ENCODE results near the gene PTPN4.
"Not testable (repeated sequence)": the region's sequence is repeated elsewhere in the genome, so short reads cannot be mapped to it uniquely, and the experiment has no call there.

The PTPN4 gene

DNA sequence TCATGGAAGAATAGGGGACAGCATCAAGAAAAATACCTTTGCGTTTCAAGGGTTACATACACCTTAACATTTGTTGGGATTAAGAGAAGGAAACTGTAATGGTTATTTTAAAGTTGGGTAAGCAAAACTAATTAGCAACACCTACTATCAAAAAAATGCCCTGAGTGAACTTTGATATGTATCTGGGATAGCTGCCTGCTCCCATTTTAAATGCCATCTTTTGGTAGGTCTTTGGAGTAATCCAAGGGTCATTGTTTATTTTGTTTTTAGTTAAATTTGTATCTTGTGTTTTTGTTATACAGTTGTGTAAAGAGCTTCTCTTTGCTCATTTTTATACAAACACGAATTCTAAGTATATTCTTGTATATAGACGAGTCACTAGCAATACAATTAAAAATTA is 9.9 kb downstream of the PTPN4 start:
- no peak for DNase-seq

DNA sequence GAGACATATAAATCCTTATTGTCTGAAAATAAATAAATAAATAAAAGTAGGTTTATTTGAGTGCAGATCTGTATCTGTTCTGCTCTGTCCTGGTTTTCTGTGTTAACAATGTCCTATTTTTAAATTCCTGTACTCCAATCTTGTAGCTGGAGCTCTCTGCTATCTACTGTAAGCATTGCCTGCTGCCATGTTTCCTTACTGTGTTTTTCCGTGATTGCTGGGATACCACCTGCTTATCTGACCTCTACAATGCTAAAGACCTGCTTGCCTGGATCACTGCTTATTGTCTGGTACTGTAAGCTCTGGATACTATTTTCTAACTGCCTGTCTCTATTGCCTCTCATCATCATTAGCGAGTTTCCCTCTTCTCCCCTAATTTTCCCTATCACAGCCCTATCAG is 11.6 kb downstream of the PTPN4 start:
- no peak for DNase-seq

DNA sequence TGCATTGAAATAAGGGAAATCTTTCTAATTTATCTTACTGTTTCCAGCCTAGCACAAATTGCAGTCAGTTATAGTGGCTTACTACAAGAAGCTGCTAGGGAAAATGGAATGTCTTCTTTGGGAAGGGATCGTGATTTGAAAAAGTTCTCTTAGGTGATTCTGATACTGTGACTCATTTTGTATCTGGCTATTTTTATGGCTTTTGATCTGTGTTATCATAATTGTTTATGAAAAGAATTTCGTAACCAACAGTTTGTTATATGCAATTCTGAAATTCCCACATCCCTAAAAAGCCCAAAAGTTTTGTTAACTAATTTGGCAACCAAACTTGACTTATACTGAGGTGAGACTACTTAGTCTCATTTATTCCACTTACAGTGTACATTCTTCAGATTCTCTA is 12.4 kb downstream of the PTPN4 start:
- DNase-seq, result no peak

DNA sequence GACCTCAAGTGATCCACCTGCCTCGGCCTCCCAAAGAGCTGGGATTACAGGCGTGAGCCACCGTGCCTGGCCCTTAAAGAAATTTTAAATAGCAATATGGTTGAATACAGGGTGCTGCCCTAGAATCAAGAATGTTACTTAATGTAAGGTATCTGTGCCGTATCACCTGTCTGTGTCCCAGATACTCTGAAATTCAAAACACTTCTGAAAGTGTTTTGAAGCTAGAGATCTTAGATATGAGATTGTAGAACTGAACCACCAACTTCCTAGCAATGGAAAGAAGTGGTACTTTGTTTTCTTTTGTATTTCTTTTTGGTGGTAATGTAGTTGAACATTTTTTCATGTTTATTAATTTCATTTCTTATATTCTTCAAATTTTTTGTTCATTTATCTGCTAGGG is 13.0 kb downstream of the PTPN4 start:
- no peak for DNase-seq

DNA sequence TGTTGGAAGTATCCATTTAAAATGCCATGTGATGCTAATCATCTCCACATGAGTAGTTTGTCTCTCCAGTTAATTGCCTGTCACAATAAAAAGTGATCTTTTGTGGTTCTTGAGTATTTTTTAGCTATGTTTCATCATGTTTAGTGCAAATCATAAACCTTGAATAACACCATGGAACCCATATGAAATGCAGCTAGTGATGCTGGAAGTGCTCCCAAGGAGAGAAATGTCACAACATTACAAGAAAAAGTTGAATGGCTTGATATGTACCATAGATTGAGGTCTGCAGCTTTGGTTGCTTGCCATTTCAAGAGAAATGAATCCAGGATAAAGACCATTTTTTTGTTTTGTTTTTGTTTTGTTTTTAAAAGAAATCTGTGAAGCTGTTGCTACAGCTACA is 14.3 kb downstream of the PTPN4 start:
- no peak for DNase-seq

DNA sequence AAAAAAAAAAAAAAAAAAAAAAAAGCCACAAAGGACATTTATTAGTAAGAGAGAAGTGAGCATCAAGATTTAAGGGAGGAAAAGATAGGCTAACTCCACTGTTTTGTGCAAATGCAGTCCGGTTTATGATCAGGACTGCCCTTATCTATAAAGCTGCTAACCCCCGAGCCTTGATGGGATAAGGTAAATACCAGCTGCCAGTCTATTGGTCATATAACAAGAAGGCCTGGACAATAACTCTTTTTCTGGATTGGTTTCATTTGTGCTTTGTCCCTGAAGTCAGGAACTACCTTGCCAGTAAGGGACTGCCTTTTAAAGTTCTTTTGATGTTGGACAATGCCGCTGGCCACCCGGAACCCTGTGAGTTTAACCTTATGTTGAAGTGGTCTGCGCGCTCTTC is 15.4 kb downstream of the PTPN4 start:
- DNase-seq, result no peak

DNA sequence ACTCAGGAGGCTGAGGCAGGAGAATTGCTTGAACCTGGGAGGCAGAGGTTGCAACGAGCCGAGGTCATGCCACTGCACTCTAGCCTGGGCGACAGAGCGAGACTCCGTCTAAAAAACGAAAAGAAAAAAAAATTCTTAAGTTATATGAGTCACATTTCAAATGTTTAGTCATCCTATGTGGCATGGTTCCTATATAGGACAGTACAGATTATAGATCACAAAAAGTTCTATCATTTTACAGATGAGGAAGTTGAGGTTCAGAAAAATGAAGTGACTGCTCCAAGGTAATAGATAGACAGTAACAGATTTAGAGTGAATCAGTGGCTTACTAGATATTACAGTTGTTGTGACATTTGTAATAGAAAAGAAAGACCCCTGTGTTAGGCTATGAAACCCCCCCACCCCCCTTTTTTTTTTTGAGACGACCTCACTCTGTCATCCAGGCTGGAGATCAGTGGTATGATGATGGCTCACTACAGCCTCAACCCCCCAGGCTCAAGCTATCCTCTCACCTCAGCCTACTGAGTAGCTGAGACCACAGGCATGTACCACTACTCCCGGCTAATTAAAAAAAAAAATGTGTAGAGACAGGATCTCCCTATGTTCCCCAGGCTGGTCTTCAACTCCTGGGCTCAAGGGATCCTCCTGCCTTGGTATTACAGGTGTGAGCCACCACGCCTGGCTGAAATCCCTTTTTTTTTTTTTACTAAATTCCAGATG is 22.7 kb downstream of the PTPN4 start:
- DNase-seq, result no peak

DNA sequence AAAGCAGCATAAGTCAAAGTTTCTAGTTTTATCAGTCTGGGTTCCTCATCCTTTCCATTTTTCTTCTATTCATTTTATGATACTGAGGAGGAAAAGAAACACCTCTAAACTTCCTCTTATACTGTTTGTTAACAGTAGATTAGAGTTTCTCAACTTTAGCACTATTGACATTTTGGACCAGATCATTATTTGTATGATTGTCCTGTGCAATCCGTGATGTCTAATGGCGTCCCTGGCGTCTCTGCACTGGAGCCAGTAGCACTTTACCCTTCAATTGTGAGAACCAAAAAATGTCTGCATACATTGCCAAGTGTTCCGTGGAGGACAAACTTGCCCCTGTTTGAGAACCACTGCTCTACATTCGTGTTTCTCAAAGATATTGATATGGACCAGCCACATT is 25.2 kb downstream of the PTPN4 start:
- no peak for DNase-seq

DNA sequence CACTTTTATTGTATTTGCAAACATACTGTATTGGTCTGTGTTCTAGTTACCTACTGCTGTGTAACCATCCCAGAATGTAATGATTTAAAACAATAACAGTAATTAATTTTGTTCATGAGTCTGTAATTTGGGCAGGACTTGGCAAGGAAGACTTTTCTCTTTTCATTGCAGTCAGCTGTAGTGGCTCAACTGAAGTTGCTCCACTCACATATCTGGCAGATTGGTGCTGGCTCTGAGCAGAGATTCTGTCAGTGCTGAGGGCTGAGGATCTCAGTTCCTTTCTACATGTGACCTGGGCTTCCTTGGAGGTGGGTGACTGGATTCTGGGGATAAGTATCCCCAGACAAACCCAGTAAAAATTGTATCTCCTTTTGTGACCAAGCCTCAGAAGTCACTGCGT is 26.6 kb downstream of the PTPN4 start:
- no peak for DNase-seq

DNA sequence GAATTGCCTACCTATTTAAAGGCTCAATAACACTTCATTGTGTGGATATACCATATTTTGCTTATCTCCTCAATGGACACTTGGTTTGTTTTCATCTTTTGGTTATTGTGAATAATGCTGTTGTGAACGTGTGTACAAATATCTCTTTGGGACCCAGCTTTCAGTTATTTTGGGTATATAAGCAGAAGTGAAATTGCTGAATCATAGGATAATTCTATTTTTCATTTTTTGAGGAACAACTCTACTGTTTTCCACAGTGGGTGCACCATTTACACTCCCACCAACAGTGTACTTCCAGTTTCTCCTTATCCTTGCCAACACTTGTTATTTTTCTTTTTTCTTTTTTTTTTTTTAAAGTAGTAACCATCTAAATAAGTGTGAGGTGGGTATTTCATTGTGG is 29.0 kb downstream of the PTPN4 start:
- DNase-seq, result no peak

DNA sequence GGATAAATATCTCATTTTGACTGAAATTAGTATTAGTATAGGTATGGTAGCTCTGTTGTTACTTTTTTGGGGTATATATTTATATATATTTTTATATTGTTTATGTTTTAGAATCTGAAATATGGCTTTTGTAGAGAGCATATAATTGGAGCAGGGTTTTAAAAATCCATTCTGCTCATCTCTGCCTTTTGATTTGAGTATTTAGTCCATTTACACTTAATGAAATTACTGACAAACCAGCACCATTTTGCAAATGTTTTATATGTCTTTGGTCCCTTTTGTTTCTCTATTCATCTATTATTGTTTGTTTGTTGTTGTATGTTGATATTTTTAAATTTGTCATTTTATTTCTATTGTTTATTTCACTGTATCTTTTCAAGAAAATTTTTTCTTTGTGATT is 30.7 kb downstream of the PTPN4 start:
- DNase-seq, result no peak

DNA sequence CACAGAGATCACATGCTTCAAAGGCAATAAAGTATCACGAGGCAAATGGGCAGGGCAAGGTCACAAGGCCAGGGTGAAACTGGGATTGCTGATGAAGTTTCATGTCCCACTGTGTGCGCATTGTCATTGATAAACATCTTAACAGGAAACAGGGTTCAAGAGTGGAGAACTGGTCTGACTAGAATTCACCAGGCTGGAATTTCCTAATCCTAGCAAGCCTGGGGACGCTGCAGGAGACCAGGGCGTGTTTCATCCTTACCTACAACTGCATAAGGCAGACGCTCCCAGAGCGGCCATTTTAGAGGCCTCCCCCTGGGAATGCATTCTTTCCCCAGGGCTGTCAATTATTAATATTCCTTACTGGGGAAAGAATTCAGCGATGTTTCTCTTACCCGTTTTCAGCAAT is 33.2 kb downstream of the PTPN4 start:
- DNase-seq, result no peak

DNA sequence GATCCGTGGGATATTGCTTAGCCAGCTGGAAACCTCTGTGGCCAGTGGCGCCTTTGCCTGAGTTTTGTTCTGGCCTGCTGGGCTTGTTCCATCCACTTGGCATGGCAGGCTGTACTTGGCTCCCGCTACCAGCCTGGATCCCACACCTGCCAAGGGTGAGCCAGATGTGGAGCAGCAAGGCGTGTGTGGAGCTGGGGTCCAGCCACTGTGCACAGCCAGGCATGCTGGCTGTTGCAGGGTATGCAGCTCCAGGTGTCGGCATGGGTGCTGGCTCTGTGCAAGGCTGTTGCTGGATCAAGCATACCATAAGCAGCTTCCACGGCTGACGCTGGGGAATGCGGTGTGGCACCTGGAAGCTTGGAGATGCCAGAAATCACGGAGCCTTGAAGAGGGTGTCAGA is 34.5 kb downstream of the PTPN4 start:
- no peak for DNase-seq

DNA sequence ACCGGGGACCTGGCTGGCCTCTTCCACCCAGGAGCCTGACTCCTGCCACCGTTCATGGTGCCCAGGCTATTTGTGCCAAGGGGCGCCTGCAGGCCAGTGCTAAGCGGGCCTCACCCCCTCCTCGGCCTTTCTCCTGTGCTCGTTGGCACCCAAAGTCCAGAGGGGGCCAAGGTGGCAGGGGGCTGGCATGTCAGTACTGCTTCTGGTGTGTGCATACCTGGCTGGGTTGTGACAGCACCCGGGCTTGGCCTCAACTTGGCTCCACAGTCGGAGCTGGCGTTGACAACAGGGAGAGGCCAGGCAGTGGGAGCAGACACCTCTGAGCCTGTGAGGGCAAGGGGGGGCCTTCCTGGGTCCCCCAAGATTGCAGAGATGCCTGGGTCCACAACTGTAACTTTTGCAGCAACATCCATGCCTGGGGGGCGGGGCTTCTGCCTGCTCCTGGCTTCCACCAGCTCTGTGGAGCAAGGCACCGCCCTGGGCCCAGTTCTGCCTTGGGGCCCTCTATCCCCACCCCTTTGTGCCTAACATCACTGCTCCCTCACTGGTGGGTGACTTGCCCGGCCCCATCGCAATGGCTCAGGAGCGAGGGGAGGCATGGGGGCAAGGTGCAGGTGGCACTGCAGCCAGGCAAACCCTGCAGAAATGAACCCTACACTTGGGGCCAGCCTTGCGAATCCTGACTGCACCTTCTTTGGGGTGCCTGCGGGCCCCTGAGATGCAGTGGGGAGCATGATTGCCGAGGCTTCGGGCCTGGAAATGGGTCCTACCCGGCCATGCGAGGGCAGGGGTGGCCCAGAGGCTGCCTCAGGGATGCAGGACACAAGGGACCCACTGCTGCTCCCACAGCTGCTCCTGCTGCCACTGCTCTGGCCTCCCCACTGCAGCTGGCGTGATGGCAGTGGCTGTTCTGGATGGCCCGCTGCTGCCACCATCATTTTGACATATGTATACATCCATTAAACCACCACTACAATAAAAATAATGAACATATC is 35.9 kb downstream of the PTPN4 start:
- DNase-seq, result no peak

DNA sequence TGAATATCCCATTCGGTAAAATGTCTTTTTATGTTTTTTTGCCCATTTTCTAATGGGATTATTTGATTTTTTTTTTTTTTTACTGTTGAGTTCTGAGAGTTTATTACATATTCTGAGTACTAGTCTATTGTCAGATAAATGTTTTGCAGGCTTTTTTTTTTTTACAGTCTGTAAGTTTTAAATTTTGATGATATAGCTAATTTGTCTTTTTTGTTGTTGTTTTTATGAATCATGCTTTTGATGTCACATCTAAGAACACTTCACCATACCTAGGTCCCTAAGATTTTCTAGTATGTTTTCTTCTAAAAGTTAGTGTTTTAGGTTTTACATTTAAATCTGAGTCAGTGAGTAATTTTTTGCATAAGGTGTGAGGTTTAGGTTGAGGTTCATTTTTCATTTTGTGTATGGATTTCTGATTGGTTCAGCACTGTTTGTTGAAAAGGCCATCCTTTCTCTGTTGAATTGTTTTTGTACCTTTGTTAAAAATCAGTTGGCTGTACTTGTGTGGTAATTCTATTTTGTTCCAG is 40.7 kb downstream of the PTPN4 start:
- DNase-seq, result no peak

DNA sequence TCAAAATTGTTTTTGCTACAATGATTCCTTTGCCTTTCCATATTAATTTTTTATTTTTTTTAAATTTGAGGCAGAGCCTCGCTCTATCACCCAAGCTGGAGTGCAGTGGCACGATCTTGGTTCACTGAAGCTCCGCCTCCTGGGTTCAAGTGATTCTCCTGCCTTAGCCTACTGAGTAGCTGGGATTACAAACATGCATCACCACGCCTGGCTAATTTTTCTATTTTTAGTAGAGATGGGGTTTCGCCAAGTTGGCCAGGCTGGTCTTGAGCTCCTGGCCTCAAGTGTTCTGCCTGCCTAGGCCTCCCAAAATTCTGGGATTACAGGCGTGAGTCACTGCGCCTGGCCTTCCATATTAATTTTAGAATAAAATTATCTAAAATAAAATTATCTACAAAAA is 41.3 kb downstream of the PTPN4 start:
- DNase-seq, result no peak

DNA sequence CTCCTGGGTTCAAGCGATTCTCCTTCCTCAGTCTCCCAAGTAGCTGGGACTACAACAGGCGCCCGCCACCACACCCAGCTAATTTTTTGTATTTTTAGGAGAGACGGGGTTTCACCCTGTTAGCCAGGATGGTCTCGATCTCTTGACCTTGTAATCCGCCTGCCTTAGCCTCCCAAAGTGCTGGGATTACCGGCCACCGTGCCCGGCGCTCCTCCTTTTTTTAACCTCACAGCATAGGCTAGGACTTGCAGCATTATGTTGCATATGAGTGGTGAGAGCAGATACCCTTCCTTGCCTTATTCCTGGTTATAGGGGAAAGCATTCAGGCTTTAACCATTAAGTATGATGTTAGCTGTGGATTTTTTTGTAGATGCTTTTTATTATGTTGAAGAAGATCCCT is 42.3 kb downstream of the PTPN4 start:
- not testable (repeated sequence) for DNase-seq

DNA sequence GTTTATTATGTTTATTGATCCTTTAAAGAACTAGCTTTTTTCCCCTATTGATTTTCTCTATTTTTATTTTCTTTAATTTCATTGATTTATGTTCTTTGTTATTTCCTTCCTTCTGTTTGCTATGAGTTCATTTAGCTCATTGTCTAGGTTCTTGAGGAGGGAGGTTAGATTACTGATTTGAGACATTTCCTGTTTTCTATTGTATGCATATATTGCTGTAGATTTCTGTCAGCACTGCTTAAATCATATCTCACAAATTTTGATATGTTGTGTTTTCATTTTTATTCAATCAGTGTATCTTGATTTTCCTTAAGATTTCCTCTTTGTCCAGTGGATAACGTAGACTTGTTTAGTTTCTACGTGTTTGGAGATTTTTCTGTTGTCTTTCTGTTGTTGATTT is 43.4 kb downstream of the PTPN4 start:
- DNase-seq, result no peak

DNA sequence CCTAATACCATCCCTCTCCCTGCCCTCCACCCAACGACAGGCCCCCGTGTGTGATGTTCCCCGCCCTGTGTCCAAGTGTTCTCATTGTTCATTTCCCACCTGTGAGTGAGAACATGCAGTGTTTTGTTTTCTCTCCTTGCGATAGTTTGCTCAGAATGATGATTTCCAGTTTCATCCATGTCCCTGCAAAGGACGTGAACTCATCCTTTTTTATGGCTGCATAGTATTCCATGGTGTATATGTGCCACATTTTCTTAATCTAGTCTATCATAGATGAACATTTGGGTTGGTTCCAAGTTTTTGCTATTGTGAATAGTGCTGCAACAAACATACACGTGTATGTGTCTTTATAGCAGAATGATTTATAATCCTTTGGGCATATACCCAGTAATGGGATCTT is 44.7 kb downstream of the PTPN4 start:
- not testable (repeated sequence) for DNase-seq

DNA sequence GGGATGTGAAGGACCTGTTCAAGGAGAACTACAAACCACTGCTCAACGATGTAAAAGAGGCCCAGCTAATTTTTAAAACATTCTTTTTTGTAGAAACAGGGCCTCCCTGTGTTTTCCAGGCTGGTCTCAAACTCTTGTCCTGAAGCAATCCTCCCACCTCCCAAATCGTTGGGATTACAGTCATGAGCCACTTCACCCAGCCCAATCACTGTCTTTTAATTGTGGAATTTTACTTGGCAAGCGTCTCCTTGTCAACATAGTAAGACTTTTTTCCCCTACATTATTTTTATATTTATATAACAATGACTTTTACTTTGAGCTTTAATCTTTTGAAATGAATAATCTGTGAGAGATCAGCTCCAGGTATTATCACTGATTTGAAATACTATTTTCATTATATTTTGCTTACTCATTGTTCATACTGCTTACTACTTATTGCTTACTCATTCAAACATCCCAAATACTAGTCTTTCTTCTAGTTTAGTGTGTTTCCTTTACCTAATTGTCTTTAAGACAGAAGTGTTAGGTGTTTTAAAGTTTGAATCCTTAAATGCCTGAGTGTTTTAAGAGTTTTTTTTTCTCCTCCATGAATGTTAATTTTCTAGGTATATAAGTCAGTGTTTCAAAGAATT is 48.9 kb downstream of the PTPN4 start:
- no peak for DNase-seq

DNA sequence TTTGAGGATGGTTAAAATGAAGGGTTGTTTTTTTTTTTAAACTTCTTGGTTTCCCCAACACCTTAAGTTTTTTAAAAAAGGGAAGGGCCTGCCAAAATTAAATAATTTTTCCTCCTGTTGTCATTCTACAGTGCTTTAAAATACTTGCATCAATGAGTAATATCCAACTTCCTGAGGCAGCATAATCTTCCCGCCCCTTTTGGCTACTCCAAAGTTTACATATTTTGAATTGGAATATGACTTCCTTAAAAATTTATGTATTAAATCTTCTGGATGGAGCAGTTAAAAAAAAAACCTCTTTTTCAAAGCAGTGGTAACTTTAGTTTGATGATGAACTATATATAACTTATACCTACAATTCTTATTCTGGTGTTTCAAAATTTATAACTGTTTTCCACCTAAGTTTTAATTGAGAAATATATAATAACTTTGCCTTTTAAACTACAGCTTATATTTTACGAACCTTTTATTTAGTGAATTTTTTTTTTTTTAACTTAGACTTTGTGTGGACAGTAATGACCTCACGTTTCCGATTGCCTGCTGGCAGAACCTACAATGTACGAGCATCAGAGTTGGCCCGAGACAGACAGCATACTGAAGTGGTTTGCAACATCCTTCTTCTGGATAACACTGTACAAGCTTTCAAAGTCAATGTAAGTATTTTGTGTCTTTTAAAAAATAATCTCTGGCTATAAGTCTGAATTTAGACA is 49.8 kb downstream of the PTPN4 start:
- DNase-seq, result no peak

DNA sequence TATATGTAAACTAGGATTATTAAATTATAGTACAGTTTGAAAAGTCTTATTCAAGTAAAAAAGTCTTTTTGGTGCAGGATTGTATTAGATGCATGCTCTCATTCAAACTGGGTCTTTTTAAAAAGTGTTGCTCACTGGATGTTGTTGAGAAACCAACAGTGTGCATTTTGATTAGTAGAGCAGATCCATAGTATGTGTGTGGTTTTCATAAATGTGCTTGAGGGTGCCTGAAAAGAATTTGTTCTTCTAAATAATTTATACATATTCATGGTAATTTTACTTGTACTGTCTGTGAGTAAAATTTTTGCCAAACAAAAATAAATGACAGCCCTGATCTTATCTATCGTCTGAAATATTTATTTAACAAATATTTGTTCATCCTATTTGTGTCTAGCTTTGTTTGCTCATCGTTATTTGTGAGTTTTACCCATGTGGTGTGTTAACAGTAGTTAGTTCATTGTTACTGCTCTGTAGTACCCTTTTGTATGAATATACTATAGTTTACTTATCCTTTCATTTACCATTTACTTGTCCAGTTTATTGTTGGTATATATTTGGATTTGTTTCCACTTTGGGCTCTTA is 50.4 kb downstream of the PTPN4 start:
- peak; percentile 71 for DNase-seq

DNA sequence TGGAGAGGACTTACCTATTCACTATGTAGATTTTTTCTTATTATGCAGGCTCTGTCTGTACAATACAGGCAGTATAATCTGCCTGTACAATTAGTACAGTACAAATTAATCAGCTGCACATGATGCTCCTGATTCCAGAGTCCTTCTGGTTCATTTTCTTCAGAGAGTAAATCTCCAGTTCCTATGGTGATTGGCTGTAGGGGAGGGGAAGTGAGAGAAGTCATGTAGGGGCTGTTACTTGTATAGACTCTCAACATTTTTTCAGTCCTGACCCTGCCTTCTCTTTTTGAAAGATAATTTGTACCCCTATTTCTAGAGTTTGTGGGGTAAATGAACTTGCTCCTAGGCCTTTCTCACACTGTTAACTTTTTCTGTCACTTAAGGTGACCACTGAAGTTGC is 54.5 kb downstream of the PTPN4 start:
- no peak for DNase-seq

Data from NCI-H526 treated with DMSO at 0.1 percent for 48 hours (cell line).